EL (cell line): ENCODE measurements around the gene LDLRAD3.
A peak's percentile ranks its signal among the peaks of the same experiment; 100 is the strongest.

ENCODE experiments used
- DNase-seq: peaks from one replicate; pipeline ENCODE4 v3.0.0-alpha.2; 2016

The LDLRAD3 gene

DNA sequence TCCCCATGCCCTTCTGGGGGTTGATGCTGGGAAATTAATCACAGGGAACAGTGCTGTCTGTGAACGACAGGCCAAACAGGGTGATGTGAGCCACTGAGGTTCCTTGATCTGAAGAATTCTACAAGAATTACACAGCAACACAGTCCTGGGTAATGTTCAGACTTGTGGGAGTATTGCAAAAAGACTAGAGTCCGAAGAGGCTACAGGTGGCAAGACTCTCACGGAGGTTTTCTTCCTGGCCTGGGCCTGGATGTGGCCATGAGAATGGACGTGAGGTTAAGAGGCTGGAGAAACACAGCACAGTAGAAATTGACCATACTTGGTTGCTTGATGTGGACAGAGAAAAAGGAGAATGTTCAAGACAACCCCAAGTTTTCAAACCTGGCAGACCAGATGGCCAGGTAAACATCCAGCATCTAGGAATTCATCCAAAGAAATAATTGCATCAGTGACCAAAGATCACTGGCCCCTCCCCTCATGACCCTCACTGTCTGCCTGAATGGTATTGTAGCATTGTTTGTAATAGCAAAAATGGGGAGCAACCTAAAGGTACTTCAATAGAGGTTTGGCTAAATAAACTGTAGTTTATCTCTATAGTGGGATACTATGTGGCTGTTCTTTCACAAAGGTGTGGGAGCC, 274.5 kb downstream of the LDLRAD3 start:
- no peak for DNase-seq

DNA sequence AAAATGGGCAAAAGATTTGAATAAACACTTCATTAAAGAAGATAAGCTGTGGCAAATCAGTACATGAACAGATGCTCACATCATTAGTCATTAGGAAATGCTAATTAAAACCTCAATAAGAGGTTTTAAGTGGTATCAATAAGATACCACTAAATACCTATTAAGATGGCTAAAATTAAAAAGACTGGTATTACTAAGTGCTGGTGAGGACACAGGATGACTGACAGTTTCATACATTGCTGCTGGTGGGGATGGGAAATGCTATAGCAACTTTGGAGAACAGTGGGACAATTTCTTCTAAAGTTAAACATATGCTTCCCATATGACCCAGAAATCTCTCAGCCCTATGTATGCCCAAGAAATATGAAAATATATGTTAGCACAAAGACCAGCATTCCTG, 276.1 kb downstream of the LDLRAD3 start:
- no peak for DNase-seq

DNA sequence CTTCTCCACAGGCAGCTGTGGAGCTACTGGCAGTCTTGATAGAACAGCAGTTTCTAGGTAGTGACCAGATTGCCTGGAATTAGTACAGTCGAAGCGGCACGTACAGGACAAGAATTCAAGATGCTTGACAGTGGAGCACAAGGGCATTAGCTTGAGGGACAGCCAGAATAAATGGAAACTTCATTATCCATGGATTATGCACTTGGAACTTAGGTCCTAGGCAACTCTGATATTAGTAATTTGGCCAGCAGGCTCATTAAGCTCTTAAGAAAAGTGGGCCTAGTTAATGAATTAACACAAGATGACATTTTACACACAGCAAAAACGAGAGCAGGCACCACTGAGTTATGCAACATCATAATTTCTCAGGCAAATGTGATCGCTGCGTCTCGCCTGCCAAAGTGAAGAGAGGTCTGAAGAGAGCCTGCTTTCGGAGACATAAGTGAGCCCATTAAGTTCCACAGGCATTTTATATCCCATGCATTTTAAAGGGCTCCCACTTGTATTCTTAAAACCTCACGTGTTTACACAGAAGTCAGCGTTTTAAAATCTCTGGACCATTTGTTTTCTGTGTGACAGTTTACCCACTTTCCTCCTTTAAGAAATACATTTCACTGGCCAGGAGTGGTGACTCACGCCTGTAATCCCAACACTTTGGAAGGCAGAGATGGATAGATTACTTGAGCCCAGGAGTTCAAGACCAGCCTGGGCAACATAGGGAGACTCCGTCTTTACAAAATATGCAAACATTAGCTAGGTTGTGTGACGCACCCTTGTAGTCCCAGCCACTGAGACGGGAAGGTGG, 279.2 kb downstream of the LDLRAD3 start:
- DNase-seq = no peak

DNA sequence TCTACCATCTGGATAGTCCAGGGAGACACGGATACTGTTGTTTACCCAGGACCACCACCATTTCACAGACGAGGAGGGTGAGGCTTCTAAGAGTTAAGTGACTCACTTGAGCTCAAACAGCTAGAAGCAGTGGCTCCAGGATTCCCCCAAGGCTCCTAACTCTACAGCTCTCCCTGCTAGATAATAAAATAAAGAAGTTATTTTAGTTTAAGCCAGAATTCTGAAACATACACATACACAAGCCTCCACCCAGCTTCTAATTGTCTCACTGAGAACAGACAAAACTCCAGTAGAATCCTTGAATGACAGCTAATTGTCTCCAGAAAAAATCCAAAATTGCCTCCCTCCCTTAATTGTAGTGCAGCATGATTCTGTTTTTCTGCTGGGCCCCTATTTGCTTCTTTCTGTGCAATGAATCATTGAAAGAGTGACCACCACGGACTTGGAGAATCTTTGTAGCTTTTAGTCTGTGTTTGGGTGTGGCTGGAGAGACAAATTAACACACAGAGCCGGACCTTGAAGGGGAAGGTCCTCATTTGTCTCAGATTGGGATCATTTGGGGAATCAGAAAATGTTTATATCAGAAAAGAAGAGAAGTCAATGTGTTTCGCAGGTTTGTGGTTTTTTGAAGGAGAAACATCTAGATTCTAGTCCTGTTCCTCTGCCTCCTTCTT, 280.5 kb downstream of the LDLRAD3 start:
- DNase-seq = no peak

DNA sequence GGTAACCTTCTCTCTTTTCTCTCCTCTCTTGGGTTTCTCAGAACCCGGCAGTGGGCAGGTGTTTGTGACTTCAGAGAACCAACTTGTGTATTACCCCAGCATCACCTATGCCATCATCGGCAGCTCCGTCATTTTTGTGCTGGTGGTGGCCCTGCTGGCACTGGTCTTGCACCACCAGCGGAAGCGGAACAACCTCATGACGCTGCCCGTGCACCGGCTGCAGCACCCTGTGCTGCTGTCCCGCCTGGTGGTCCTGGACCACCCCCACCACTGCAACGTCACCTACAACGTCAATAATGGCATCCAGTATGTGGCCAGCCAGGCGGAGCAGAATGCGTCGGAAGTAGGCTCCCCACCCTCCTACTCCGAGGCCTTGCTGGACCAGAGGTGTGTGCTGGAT, 283.2 kb downstream of the LDLRAD3 start:
- no peak for DNase-seq

DNA sequence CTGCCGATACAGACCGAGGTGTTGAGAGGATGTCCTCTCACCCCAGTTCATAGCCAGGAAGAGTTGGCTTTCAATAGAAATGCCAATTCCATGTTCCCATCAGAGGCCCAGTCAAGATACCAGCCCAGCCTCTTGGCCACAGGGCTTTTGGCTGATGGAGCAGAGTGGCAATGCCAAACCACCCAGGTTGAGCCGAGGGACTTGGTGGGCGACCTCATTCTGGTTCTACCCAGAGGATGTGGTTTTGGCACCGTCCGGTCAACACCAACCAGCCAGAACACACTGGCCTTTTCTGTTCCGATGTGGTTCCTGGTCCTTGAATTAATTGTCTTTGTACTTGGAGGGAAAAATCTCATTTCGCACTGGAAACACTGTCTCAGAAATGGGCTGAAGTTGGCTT, 284.8 kb downstream of the LDLRAD3 start:
- no peak for DNase-seq

DNA sequence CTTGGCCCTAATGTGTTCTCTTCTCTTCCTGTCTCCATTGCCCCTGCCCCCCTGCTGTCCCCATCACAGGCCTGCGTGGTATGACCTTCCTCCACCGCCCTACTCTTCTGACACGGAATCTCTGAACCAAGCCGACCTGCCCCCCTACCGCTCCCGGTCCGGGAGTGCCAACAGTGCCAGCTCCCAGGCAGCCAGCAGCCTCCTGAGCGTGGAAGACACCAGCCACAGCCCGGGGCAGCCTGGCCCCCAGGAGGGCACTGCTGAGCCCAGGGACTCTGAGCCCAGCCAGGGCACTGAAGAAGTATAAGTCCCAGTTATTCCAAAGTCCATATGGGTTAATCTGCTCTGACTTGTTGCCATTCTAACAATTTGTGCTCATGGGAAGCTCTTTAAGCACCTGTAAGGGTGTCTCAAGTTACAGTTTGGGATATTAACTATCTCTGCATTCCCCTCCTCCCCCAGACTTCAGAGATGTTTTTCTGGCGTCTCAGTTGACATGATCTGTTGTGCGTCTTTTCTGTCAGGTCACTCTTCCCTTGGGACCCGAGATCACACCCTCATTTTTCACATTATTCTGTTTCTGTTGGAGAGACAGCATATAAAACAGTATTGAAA, 285.3 kb downstream of the LDLRAD3 start:
- no peak for DNase-seq

DNA sequence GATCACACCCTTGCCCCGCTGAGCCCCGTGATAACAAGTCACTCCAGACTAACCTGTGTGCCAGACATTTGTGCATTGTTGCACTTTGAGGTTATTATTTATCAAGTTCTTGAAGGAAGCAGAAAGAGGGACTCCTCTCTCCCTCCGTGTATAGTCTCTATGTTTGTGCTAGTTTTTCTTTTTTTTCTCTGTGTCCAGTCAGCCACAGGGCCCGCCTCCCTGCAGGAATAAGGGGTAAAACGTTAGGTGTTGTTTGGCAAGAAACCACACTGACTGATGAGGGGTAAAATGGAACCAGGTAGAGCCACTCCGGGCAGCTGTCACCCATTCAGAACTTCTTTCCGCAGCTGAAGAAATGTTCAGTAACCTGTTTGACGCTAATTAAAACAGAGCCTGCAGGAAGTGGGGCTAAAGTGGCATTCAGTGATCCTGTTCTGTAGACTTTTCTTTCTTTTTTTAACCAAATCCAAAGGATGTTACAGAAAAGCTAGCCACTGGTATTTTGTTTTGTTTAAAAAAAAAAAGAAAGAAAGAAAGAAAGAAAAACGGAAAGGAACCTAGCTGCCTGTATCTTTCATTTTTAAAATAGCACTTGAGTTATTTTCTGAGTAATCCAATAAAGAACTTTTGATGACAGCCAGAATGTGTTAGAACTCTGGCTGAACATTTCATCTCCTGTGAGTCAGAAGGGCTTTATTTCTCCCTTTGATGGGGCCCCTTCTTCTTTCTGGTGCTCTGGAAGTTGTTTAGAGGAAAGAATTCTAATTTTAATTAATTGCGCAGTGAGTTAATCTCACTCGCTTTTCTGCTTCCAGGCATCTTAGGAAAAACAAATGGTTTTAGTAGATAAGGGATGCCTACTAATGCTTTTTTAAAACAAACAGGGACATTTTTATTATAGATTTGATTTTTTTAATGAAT, 287.2 kb downstream of the LDLRAD3 start:
- peak; percentile 53 for DNase-seq

DNA sequence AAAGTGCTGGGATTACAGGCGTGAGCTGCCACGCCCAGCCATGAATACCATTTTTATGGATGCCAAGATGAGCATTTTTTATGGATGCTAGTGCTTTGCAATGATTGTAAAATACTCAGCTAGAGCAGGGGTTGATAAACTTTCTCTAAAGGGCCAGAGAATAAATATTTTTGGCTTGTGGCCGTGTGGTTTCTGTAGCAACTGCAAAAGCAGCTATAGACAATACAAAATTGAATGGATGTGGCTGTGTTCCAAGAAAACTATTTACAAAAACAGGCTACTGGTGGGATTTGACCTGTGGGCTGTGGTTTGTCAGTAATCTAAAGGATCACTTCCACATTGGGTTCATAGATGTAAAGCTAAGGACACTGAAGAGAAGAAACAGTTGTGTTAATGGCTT, 289.3 kb downstream of the LDLRAD3 start:
- peak; percentile 9 for DNase-seq

DNA sequence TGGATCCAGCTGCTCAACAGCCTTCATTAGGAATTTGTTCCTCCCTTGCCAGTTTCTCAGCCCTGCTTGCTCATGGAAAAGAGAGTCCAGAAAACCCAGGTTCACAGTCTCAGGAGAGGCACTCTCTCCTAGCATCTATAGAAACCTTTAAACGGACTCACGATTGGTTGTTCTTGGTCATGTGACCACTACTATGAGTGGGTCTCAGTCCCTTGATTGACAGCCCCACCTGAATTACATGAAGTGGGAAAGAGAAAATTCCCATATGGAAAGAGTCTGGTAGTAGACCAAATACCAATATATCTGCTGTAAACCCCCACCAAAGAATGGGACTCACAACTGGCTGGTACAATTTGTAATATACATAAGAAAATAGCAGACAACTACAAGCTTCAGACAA, 291.0 kb downstream of the LDLRAD3 start:
- no peak for DNase-seq

DNA sequence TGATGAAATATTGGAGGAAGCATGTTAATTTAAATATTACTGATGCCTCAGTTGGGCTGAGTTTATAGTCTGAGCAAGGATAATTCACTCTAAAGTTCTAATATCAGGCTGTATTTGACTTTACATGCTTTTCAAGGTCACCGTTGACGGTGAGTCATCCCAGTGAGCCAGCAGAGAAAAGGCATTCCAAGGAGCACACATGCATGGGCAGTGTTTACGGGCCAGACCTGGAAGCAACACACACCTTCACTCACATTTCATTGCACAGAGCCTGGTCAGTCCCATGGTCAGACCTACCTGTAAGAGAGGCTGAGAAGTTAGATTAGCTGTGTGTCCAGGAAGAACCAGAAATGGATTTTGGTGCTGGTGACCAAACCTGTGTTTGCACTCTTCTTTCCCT, 291.9 kb downstream of the LDLRAD3 start:
- peak; percentile 34 for DNase-seq

DNA sequence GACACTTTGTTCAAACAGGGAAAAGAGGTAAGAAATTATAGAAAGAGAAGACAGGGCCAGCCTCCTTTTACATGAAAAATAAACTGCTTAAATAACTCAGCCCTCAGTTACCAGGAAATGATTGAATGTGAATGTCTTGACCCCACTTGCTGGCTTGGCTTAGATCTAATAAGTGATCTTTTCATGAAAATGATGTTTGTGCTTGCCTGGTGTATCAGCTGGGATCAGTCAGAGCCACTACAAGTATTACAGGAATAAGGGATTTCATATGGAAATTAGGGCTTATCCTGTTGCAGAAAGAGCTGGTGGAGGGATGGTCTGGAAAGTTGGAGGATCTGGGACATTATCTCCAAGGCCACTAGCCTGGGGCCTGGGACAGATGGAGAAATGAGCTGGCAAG, 293.5 kb downstream of the LDLRAD3 start:
- no peak for DNase-seq

DNA sequence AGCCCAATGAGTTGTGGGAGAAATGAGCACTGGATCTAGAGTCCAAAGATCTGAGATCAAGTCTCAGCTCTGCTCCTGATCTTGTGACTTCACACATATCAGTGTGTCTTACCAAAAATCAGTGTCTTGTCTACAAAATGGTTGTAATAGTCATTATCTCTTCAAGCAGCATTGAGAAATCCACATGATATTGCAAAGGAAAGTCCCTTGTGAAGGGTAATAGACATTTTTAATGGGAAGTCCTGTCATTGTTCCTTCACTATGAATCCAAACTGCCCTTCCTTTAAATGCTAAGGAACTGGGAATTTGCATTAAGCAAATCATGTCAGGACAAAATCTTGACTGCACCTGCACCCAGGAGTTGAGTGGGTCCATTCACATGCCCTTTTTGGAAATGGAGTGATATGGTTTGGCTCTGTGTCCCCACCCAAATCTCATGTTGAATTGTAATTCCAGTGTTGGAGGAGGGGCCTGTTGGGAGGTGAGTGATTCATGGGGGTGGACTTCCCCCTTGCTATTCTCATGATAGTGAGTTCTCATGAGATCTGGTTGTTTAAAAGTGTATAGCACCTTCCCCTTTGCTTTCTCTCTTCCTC, 294.3 kb downstream of the LDLRAD3 start:
- DNase-seq = no peak

DNA sequence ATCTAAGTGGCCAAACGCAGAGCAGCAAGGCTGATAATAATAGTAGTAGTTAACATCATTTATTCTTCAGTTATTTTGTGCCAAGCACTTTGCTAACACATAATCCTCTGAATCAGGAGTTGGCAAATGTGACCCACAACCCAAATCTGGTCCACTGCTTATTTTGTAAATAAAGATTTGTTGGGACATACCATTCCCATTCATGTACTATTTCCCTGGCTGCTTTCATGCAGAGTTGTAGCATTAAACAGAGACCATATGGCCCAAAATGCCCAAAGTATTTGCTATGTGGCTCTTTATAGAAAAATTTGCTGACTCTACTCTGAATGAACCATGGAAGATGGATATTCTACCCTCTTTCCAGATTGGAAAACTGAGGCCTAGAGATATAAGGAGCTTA, 295.0 kb downstream of the LDLRAD3 start:
- no peak for DNase-seq

DNA sequence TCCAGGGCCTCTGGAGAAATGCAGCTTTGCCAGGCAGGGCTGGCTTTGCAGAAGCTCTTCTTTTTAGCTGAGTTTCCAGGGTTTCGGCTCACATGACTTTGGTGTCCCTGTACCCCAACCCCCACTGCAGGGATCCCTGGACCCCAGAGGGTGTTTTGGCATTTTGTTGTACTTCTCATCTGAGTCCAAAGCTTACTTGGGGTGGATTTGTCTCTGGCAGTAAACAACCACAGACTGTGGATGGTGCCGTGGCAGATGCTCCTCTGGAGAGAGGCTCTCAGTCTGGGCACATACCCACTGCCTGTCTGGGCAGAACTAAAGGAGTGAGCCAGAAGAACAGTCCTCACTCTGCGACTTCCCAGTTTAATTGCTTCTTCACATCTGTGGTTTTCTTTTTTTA, 295.8 kb downstream of the LDLRAD3 start:
- no peak for DNase-seq

DNA sequence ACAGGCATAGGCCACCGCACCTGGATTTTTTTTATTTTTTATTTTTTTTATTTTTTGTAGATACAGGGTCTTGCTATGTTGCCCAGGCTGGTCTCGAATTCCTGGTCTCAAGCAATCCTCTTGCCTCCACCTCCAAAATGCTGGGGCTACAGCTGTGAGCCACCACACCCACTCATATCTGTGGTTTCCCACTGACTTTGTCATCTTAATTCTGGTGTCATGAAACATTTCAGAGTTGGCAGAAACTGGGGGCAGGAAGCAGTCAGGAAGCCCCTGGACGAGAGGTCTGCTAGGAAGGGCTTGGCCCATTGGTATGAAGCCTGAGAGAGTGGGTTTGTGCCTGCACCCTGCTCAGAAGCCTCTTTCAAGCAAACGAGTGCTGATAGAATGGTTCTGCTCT, 296.3 kb downstream of the LDLRAD3 start:
- peak; percentile 28 for DNase-seq

DNA sequence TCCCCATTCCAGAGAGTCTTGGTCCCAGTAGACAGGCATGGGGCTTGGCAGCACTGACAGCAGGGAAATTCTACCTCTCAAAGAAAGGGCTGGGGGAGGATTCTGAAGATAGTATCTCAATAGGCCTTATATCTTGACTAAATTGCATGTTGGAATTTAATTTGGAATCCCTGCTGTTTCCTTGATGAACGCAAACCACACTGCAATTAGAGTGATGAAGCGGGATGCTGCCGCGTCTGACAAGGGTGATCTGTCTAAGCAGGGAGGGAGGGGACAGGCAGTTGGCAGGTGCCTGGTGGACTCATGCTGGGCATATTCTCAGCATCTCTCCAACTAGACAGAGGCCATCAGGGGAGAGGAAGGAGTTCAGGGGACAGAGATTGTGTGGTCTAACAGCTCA, 296.9 kb downstream of the LDLRAD3 start:
- no peak for DNase-seq

DNA sequence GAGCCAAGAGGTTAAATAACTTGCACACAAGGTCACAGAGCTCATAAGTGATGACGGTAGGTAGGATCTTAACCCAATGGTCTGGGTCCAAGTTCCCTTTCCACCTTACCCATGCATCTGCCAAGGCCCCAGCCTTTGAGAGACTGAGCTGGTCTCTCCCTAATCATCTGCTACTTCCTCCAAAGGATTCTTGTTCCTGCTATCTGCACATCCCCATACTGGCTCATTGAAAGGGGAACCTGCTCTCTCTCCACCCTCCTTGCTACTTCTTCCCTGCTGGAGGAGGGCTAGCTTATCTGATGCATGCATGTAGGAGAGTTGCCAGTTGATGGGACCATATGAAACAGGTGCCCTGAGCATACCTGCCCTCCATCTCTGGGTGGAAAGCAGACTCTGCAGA, 297.6 kb downstream of the LDLRAD3 start:
- DNase-seq = no peak

DNA sequence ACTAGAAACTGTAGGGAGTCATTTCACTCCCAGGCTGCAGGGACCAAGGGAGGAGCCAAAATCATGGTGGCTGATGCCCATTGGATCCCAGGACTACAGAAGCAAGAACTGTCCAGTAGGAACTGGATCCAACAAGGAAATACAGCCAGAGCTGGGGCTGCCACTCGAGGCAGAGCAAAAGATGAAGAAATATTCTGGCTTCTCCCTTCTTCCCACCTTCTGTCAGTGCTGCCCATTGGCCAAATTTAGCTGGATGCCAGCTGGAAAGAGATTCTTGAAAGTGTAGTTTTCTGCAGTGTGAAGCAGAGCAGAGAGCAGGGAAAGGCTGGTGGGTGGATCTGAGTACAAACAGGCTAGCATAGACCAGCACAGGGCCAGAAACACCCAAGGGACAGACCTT, 299.8 kb downstream of the LDLRAD3 start:
- DNase-seq = no peak

DNA sequence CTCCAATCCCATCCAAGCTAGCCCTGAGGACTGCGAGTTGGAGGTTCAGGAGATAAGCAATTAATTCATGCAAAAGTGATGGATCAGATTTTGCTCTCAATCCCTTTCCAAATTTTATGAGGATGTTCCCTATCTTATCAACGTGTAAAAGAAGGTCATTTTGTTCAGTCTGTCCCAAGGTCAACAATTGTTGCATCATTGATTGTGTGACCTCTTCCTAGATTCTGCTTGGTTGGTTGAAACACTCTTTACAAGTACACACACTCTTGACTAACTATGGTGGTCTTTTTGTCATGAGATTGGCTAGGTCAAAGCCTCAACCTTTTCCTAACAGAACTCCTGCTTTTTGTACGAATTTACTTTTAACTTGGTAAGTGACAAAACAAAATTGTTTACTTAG, 303.6 kb downstream of the LDLRAD3 start:
- DNase-seq = no peak

DNA sequence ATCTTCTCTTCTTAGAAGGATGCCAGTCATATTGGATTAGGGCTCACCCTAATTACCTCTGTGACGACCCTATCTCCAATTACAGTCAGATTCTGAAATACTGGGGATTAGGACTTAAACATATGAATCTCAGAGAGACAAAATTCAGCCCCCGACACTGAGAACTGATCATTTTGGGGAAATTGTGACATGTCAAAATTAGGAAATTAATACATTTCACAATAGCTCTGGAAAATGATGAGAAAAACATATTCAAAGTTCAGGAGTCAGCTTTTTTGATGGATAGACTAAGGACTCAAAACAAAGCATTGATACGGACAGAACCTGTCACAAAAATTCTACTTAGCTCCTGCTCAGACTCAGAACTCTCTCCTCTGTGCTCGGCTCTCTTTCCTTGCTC, 304.6 kb downstream of the LDLRAD3 start:
- no peak for DNase-seq

DNA sequence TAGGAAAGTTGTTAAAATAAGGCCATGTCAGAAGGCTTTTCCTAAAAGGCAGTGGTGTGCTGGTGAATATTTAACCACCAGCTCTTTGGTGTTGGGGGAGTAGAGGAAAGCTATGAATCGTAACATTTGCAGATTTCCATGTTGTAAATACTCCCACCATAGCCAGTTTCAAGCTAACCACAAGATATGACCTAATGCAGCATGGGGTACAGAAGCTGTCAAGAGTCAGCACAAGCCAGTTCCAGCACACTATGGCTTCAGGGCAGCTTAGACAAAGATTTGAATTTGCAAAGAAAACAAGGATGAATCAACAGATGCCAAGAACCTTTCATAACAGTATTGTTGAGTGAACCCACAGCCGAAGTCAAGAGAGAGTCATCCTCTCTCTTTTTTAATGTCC, 305.4 kb downstream of the LDLRAD3 start:
- peak; percentile 95 for DNase-seq
